Liver (tissue), 9 donors: Measurements from ENCODE around the gene GPC1. TPM values are rescaled to one million over a fixed set of nuclear protein-coding genes. Genes with fewer than 3 reads are reported as not detected.

Source experiments
- DNase-seq: peaks from one replicate; pipeline ENCODE4 v3.0.0-alpha.2; 2017; ENCODE audit warnings: low spot score
- H3K27ac ChIP-seq, 2 donors: one replicate each; pipeline ENCODE4 v1.7.0; 2013; ENCODE audit warnings: inconsistent platforms in 2 of 2, low read length in 2 of 2, control low read depth in 1 of 2, low read depth in 1 of 2, mild to moderate bottlenecking in 1 of 2
- H3K27me3 ChIP-seq, 4 donors: one replicate each; pipeline versions ENCODE4 v1.6.1 to v1.7.0; 2013; ENCODE audit warnings: low read length in 3 of 4, inconsistent platforms in 1 of 4, mild to moderate bottlenecking in 1 of 4, moderate library complexity in 1 of 4; ENCODE audit not compliant: control insufficient read depth in 4 of 4, insufficient read depth in 4 of 4
- H3K36me3 ChIP-seq, 4 donors: one replicate each; pipeline versions ENCODE4 v1.6.1 to v1.7.0; 2013; ENCODE audit warnings: low read length in 3 of 4, mild to moderate bottlenecking in 3 of 4, low read depth in 1 of 4, moderate library complexity in 1 of 4; ENCODE audit not compliant: control insufficient read depth in 4 of 4, insufficient read depth in 3 of 4
- H3K4me1 ChIP-seq, 4 donors: one replicate each; pipeline versions ENCODE4 v1.6.1 to v1.7.0; 2013; ENCODE audit warnings: low read length in 3 of 4, mild to moderate bottlenecking in 3 of 4, moderate library complexity in 1 of 4; ENCODE audit not compliant: control insufficient read depth in 4 of 4, insufficient read depth in 4 of 4
- H3K4me3 ChIP-seq, 3 donors: one replicate each; pipeline versions ENCODE4 v1.6.1 to v1.7.0; 2013; ENCODE audit warnings: low read length in 3 of 3, control low read depth in 1 of 3, low read depth in 1 of 3, mild to moderate bottlenecking in 1 of 3
- H3K9ac ChIP-seq, 2 donors: one replicate each; pipeline ENCODE4 v1.7.0; 2013; ENCODE audit warnings: low read length in 2 of 2, mild to moderate bottlenecking in 2 of 2, moderate library complexity in 2 of 2, control low read depth in 1 of 2, low read depth in 1 of 2
- H3K9me3 ChIP-seq, 4 donors: one replicate each; pipeline versions ENCODE4 v1.6.1 to v1.7.0; 2013; ENCODE audit warnings: low read length in 3 of 4; ENCODE audit not compliant: control insufficient read depth in 4 of 4
- EGR1 ChIP-seq, 2 donors: IDR thresholded peaks; 2 replicates each; pipeline ENCODE4 v1.6.1; 2016 to 2018; ENCODE audit warnings: antibody characterized with exemption in 2 of 2, low read depth in 2 of 2
- HNF4A ChIP-seq, 2 donors: conservative IDR thresholded peaks; 2 replicates each; pipeline ENCODE4 v1.6.1; 2016; ENCODE audit warnings: antibody characterized with exemption in 2 of 2, mild to moderate bottlenecking in 2 of 2
- HNF4G ChIP-seq: IDR thresholded peaks from 2 replicates; pipeline ENCODE4 v1.6.1; 2016; ENCODE audit warnings: antibody characterized with exemption
- JUND ChIP-seq, 2 donors: IDR thresholded peaks; 2 replicates each; pipeline ENCODE4 v1.6.1; 2016; ENCODE audit warnings: antibody characterized with exemption in 2 of 2
- NR2F2 ChIP-seq: IDR thresholded peaks from 2 replicates; pipeline ENCODE4 v1.6.1; 2016; ENCODE audit warnings: antibody characterized with exemption
- SP1 ChIP-seq: IDR thresholded peaks from 2 replicates; pipeline ENCODE4 v1.6.1; 2018; ENCODE audit warnings: antibody characterized with exemption, mild to moderate bottlenecking
- TAF1 ChIP-seq: conservative IDR thresholded peaks from 2 replicates; pipeline ENCODE4 v1.6.1; 2016; ENCODE audit warnings: antibody characterized with exemption, mild to moderate bottlenecking
- WGBS: extraction: QIAGEN DNeasy Blood & Tissue Kit; methylation state at CpG from one replicate; pipeline ENCODE4 v1.1.7; 2013; 5-methylcytosine and 5-hydroxymethylcytosine counted together
- polyA plus RNA-seq, 2 donors: library from polyadenylated mRNA; stranded (reverse) in 1 of 2; unstranded in 1 of 2; fragments of 200-250 nt in 1 of 2; fragments of >200 nt in 1 of 2; fragmentation: Nextera tagmentation in 1 of 2; extraction: Ambion mirVana in 1 of 2; gene quantifications; one replicate each; pipeline versions ENCODE4 v1.2.1 to v1.2.3, GENCODE V29; 2013 to 2015
- total RNA-seq, 2 donors: library from RNA; depleted of rRNA; stranded (reverse); fragments of >200 nt; gene quantifications; one replicate each; pipeline ENCODE4 v1.2.3, GENCODE V29; 2014
- TF ChIP-seq, protein P1 (sequence below): fragments of 150-350 bp; IDR thresholded peaks from 2 replicates; pipeline ENCODE4 v1.5.1; 2017; ENCODE audit warnings: improper control_type of control experiment, low read depth, low read length; ENCODE audit not compliant: missing input control
- TF ChIP-seq, protein P2 (sequence below): IDR thresholded peaks from 2 replicates; pipeline ENCODE4 v1.6.1; 2016; ENCODE audit warnings: antibody characterized with exemption
- TF ChIP-seq, protein P3 (sequence below): IDR thresholded peaks from 2 replicates; pipeline ENCODE4 v1.6.1; 2016; ENCODE audit warnings: antibody characterized with exemption
- donor health status: healthy.
- donor health status: healthy.
- donor health status: healthy.
- donor health status: healthy.
- donor health status: healthy.

Gene GPC1
- total and polyA plus RNA-seq, 4 donors: 3.2 to 41.0 (median 9.1) TPM

DNA sequence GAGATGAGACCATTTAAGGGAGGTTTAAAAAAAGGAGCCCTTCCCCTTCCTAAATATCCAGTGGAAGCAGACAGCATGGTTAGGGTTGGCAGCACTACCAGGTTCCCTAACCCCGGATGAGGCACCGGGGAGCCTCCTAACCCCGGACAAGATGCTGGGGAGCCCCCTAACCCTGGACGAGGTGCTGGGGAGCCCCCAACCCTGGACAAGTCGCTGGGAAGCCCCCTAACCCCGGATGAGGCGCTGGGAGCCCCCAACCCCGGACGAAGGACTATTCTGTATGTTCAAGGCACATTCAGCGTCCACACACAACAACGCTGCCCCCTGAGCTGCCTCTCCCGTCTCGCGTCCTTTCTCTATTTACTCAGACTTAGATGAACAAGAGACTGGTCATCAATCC is 70.4 kb downstream of the GPC1 start:
- no peak for TF ChIP-seq EGR1 (IDR thresholded peaks at IDR 0.05; ENCODE audit: low read depth in 2 of 2)
- TF ChIP-seq, protein P1, sequence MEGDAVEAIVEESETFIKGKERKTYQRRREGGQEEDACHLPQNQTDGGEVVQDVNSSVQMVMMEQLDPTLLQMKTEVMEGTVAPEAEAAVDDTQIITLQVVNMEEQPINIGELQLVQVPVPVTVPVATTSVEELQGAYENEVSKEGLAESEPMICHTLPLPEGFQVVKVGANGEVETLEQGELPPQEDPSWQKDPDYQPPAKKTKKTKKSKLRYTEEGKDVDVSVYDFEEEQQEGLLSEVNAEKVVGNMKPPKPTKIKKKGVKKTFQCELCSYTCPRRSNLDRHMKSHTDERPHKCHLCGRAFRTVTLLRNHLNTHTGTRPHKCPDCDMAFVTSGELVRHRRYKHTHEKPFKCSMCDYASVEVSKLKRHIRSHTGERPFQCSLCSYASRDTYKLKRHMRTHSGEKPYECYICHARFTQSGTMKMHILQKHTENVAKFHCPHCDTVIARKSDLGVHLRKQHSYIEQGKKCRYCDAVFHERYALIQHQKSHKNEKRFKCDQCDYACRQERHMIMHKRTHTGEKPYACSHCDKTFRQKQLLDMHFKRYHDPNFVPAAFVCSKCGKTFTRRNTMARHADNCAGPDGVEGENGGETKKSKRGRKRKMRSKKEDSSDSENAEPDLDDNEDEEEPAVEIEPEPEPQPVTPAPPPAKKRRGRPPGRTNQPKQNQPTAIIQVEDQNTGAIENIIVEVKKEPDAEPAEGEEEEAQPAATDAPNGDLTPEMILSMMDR: no peak
- no peak for TF ChIP-seq HNF4A (conservative IDR thresholded peaks at IDR 0.05)
- TF ChIP-seq SP1: no peak
- no peak for TF ChIP-seq TAF1
- TF ChIP-seq JUND (IDR thresholded peaks at IDR 0.05): no peak
- Histone ChIP-seq H3K4me3 (no peak overlapping the region), H3K36me3 (peaks cover 0 to 8% (median 2%) of the 10 kb centered on the region in 4 donors), H3K9ac (no peak overlapping the region), H3K4me1 (no peaks in the 10 kb centered on the region), H3K9me3 (no peaks in the 10 kb centered on the region), H3K27ac (no peak overlapping the region), H3K27me3 (no peaks in the 10 kb centered on the region)
- DNase-seq: peak; percentile 17
- WGBS: 84% methylated on average over 14 of the region's 14 CpGs

DNA sequence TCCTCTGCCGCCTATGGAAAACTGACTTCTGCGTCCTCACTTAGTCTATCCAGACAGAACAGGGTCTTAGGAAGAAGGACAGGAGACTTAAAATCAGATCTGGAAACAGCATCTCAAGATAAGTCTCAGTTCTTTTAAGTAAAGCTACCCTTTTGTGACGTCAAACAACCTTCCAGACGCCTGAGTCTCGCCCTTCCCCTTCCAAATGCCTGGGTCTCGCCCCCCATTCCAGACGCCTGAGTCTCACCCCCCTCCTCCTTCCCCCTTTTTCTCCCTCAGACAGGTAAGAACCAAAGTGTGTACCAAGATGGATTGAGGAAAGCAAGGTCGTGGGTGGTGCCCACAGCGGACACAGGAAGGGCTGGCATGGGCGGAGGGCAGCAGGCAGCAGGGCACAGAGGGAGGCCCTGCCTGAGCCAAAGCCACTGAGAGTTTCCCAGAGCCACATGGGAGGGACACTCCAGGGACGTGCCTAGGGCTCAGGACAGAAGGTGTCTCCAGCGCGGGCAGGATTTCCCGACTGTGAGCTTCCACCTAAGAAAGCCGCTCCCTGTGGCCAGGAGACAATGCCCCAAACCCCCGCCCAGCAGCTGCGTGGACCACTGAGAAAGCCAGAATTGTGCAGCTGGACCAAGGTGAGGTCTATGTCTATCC is 71.1 kb downstream of the GPC1 start:
- Histone ChIP-seq H3K4me3 (no peak overlapping the region), H3K9ac (no peak overlapping the region), H3K9me3 (no peaks in the 10 kb centered on the region), H3K27me3 (no peaks in the 10 kb centered on the region), H3K27ac (no peak overlapping the region), H3K36me3 (peaks cover 0 to 8% (median 2%) of the 10 kb centered on the region in 4 donors), H3K4me1 (no peaks in the 10 kb centered on the region)
- no peak for DNase-seq
- 90% methylated on average over 17 of the region's 17 CpGs for WGBS
- TF ChIP-seq, protein P2, sequence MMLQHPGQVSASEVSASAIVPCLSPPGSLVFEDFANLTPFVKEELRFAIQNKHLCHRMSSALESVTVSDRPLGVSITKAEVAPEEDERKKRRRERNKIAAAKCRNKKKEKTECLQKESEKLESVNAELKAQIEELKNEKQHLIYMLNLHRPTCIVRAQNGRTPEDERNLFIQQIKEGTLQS: no peak
- TF ChIP-seq EGR1 (IDR thresholded peaks at IDR 0.05; ENCODE audit: low read depth in 2 of 2): no peak
- TF ChIP-seq, protein P3, sequence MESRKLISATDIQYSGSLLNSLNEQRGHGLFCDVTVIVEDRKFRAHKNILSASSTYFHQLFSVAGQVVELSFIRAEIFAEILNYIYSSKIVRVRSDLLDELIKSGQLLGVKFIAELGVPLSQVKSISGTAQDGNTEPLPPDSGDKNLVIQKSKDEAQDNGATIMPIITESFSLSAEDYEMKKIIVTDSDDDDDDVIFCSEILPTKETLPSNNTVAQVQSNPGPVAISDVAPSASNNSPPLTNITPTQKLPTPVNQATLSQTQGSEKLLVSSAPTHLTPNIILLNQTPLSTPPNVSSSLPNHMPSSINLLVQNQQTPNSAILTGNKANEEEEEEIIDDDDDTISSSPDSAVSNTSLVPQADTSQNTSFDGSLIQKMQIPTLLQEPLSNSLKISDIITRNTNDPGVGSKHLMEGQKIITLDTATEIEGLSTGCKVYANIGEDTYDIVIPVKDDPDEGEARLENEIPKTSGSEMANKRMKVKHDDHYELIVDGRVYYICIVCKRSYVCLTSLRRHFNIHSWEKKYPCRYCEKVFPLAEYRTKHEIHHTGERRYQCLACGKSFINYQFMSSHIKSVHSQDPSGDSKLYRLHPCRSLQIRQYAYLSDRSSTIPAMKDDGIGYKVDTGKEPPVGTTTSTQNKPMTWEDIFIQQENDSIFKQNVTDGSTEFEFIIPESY: no peak
- TF ChIP-seq HNF4G: no peak
- TF ChIP-seq NR2F2: no peak
- no peak for TF ChIP-seq HNF4A (conservative IDR thresholded peaks at IDR 0.05)
- no peak for TF ChIP-seq TAF1
- TF ChIP-seq, protein P1: no peak
